HepG2 (cell line): ENCODE data around the gene ISLR. TPM values are rescaled to one million over a fixed set of nuclear protein-coding genes. Genes with fewer than 3 reads are reported as not detected.

Source experiments
- ATAC-seq: fragments of 200-7000 bp; cut with Tn5 transposase; 3 replicates; pipeline ENCODE4 v1.9.1; 2020; ENCODE audit warnings: mild to moderate bottlenecking, moderate library complexity
- BruUV-seq: library from RNA; stranded (reverse); fragments of 400-500 nt; replicated peaks from 2 replicates; lab custom pipeline; 2021; lab: Mats Ljungman, UMichigan
- CTCF ChIA-PET: fragments of 300-600 bp; formaldehyde crosslinking; extraction: SDS; loops from one replicate; lab custom pipeline; 2021; ENCODE audit warnings: low total read pairs, inconsistent platforms, low intra/inter-chr PET ratio; lab: Yijun Ruan, JAX
- POLR2A ChIA-PET: fragments of 350-600 bp; sonication (Branson Sonifier 250); formaldehyde crosslinking; loops from one replicate; lab custom pipeline; 2020; ENCODE audit warnings: antibody characterized with exemption, inconsistent platforms; lab: Yijun Ruan, JAX
- DNase-seq: peaks from one replicate; pipeline ENCODE4 v3.0.0-alpha.2; 2015; ENCODE audit warnings: low spot score
- FAIRE-seq: peaks from 3 replicates; lab custom pipeline; 2011; peaks lifted over from hg19 to GRCh38; lab: Jason Lieb, UNC
- H2AFZ ChIP-seq: one replicate; pipeline ENCODE4 v1.6.1; 2011; ENCODE audit warnings: low read length, inconsistent platforms
- H3K27ac ChIP-seq: fragments of 300-600 bp; 3 replicates; pipeline ENCODE4 v1.8.0; 2011; ENCODE audit warnings: mixed run types, mild to moderate bottlenecking, mixed read lengths, low read length, inconsistent platforms; ENCODE audit not compliant: insufficient read depth; ENCODE audit errors: extremely low read length
- H3K27me3 ChIP-seq, 2 experiments: fragments of 200-600 bp in 1 of 2; 2 replicates in 1 of 2; 3 replicates in 1 of 2; pipeline versions ENCODE4 v1.6.0 to v1.8.0; 2011; ENCODE audit warnings: low read length in 2 of 2, mild to moderate bottlenecking in 2 of 2, moderate library complexity in 2 of 2, inconsistent platforms in 1 of 2; ENCODE audit not compliant: insufficient read depth in 2 of 2, control insufficient read depth in 1 of 2
- H3K36me3 ChIP-seq, 2 experiments: fragments of 200-600 bp in 1 of 2; replicated peaks in 1 of 2; 2 replicates in 1 of 2; 3 replicates in 1 of 2; pipeline versions ENCODE4 v1.5.1 to v1.8.0; 2011; ENCODE audit warnings: low read length in 2 of 2, inconsistent platforms in 1 of 2; ENCODE audit not compliant: insufficient read depth in 2 of 2, control insufficient read depth in 1 of 2
- H3K4me1 ChIP-seq: 2 replicates; pipeline ENCODE4 v1.5.1; 2012; ENCODE audit warnings: low read length, inconsistent platforms; ENCODE audit not compliant: insufficient read depth
- H3K4me2 ChIP-seq: 2 replicates; pipeline ENCODE4 v1.6.0; 2011; ENCODE audit warnings: low read depth, low read length, inconsistent platforms
- H3K4me3 ChIP-seq, 3 experiments: fragments of 200-600 bp in 1 of 3; sonication (generic), shearing (Covaris generic) in 1 of 3; replicated peaks in 1 of 3; 2 replicates each; pipeline ENCODE4 v1.5.1; 2011 to 2016; ENCODE audit warnings: low read length in 3 of 3, inconsistent platforms in 2 of 3, low read depth in 2 of 3, mild to moderate bottlenecking in 2 of 3, control low read depth in 1 of 3, mixed read lengths in 1 of 3; ENCODE audit not compliant: insufficient read depth in 1 of 3
- H3K79me2 ChIP-seq: one replicate; pipeline ENCODE4 v1.6.1; 2011; ENCODE audit warnings: low read length, inconsistent platforms; ENCODE audit not compliant: insufficient read depth
- H3K9ac ChIP-seq: 2 replicates; pipeline ENCODE4 v1.6.0; 2011; ENCODE audit warnings: mild to moderate bottlenecking, low read depth, low read length, inconsistent platforms; ENCODE audit not compliant: insufficient read depth
- H3K9me3 ChIP-seq: 2 replicates; pipeline ENCODE4 v1.5.1; 2012; ENCODE audit warnings: mild to moderate bottlenecking, low read length
- H4K20me1 ChIP-seq: 2 replicates; pipeline ENCODE4 v1.6.0; 2011; ENCODE audit warnings: inconsistent platforms, mild to moderate bottlenecking, low read length, moderate library complexity; ENCODE audit not compliant: insufficient read depth
- NR1H2 ChIP-seq: sonication (generic); formaldehyde crosslinking; IDR thresholded peaks from 2 replicates; pipeline ENCODE4 v1.8.1; 2022; ENCODE audit warnings: low read depth, missing genetic modification reagents, borderline replicate concordance
- NR2F6 ChIP-seq, 2 experiments: IDR thresholded peaks; 2 replicates each; pipeline ENCODE4 v1.6.1; 2016; ENCODE audit warnings: antibody characterized with exemption in 1 of 2, mild to moderate bottlenecking in 1 of 2
- PAXIP1 ChIP-seq: sonication (generic); formaldehyde crosslinking; conservative IDR thresholded peaks from 2 replicates; pipeline ENCODE4 v1.4.0; 2020; ENCODE audit warnings: mild to moderate bottlenecking, missing genetic modification reagents, moderate library complexity
- RCOR2 ChIP-seq: IDR thresholded peaks from 2 replicates; pipeline ENCODE4 v1.6.1; 2016; ENCODE audit warnings: missing biosample characterization, missing genetic modification reagents
- SIX1 ChIP-seq: sonication (generic); formaldehyde crosslinking; IDR thresholded peaks from 2 replicates; pipeline ENCODE4 v1.4.0; 2020; ENCODE audit warnings: missing genetic modification reagents, borderline replicate concordance
- SIX4 ChIP-seq: sonication (generic); formaldehyde crosslinking; IDR thresholded peaks from 2 replicates; pipeline ENCODE4 v1.4.0; 2020; ENCODE audit warnings: missing genetic modification reagents
- TBX2 ChIP-seq: sonication (generic); formaldehyde crosslinking; IDR thresholded peaks from 2 replicates; pipeline ENCODE4 v1.5.0; 2020; ENCODE audit warnings: missing genetic modification reagents, mild to moderate bottlenecking, borderline replicate concordance
- ZBTB37 ChIP-seq: sonication (generic); formaldehyde crosslinking; IDR thresholded peaks from 2 replicates; pipeline ENCODE4 v1.4.0; 2020; ENCODE audit warnings: mild to moderate bottlenecking, missing genetic modification reagents
- ZNF281 ChIP-seq: sonication (generic); formaldehyde crosslinking; IDR thresholded peaks from 2 replicates; pipeline ENCODE4 v1.4.0; 2020; ENCODE audit warnings: missing genetic modification reagents, borderline replicate concordance
- ZNF512B ChIP-seq: sonication (generic); formaldehyde crosslinking; IDR thresholded peaks from 2 replicates; pipeline ENCODE4 v1.5.1; 2020; ENCODE audit warnings: missing genetic modification reagents, mild to moderate bottlenecking, borderline replicate concordance
- ZNF768 ChIP-seq: sonication (generic); formaldehyde crosslinking; IDR thresholded peaks from 2 replicates; pipeline ENCODE4 v1.4.0; 2020; ENCODE audit warnings: missing genetic modification reagents
- ZNF773 ChIP-seq: sonication (generic); formaldehyde crosslinking; IDR thresholded peaks from 2 replicates; pipeline ENCODE4 v1.4.0; 2020; ENCODE audit warnings: missing genetic modification reagents, borderline replicate concordance
- WGBS: methylation state at CpG from one replicate; pipeline ENCODE4 v1.1.6; 2017; ENCODE audit warnings: low lambda C conversion rate; 5-methylcytosine and 5-hydroxymethylcytosine counted together
- in situ Hi-C: cut with HindIII; loops from 2 replicates; pipeline ENCODE4 v1.10.0; 2017; ENCODE audit warnings: low pct_unique_long_range_greater_than_20kb; ENCODE audit not compliant: extremely low pct_ligation_motif_present
- intact Hi-C: fragments of 100-400 bp; cut with micrococcal nuclease; formaldehyde crosslinking; loops from one replicate; pipeline ENCODE4 v1.10.0; 2022; ENCODE audit not compliant: unreplicated experiment
- polyA plus RNA-seq, 8 experiments: library from polyadenylated mRNA; depleted of rRNA in 3 of 8; stranded (reverse) in 7 of 8; unstranded in 1 of 8; fragments of >200 nt; fragmentation: Illumina TruSeq in 4 of 8; extraction: Trizol in 4 of 8; gene quantifications; 2 replicates each; pipeline versions ENCODE4 v1.2.1 to v1.2.3, GENCODE V29; 2011 to 2016; ENCODE audit warnings: low read depth in 4 of 8, missing spikeins in 1 of 8, mixed read lengths in 1 of 8; ENCODE audit not compliant: insufficient read depth in 1 of 8
- total RNA-seq, 5 experiments: library from RNA; depleted of rRNA; stranded (reverse); fragments of >200 nt; fragmentation: Illumina TruSeq; extraction: Trizol; gene quantifications; 2 replicates each; pipeline ENCODE4 v1.2.3, GENCODE V29; 2016; ENCODE audit warnings: low read depth in 1 of 5

Gene ISLR
- total and polyA plus RNA-seq, 2 of the 13 experiments (the other 11 are each of a cell fraction or from before 2014, with no cell fraction given): not detected

- no peaks in the 10 kb centered on the region for H3K79me2 ChIP-seq
- H3K27ac ChIP-seq: no peak overlapping the region
- POLR2A ChIA-PET: no interaction called here
- intact Hi-C loops (no loop called here), in situ Hi-C loops (no loop called here)
- no peaks in the 10 kb centered on the region for H3K36me3 ChIP-seq
- DNase-seq (peak; percentile 60), ATAC-seq (peak; percentile 44), FAIRE-seq (no peak)
- peak overlapping the region; percentile 8 to 46 (median 12); a peak in 4 of 6 replicates for H3K4me3 ChIP-seq
- BruUV-seq: no TSS peak
- H3K9me3 ChIP-seq: no peaks in the 10 kb centered on the region
- H4K20me1 ChIP-seq: 0 out of 2 replicates have a peak, but pooled peaks cover 3% of the 10 kb centered on the region
- peak overlapping the region; percentile 29; the same call in 1 of the 2 replicates for H3K9ac ChIP-seq
- peaks cover 8 to 37% of the 10 kb centered on the region in 2 experiments for H3K27me3 ChIP-seq
- H3K4me2 ChIP-seq: peak overlapping the region; percentile 70
- CTCF ChIA-PET: no interaction called here
- H3K4me1 ChIP-seq: peaks cover 55% of the 10 kb centered on the region
- no peak overlapping the region for H2AFZ ChIP-seq
- 3% methylated on average over 7 of the region's 11 CpGs for WGBS
- TF ChIP-seq ZNF773 (CRISPR knock-in tag): no peak
- TF ChIP-seq SIX4 (CRISPR knock-in tag): 0 out of 2 replicates have a peak, but pooled peaks have one; percentile 33
- peak; percentile 31; the same call in 1 of the 2 replicates for TF ChIP-seq TBX2 (CRISPR knock-in tag)
- TF ChIP-seq RCOR2 (CRISPR knock-in tag): no peak
- peak; percentile 80 for TF ChIP-seq ZNF281
- 0 out of 2 replicates have a peak, but pooled peaks have one; percentile 19 for TF ChIP-seq SIX1 (CRISPR knock-in tag)
- TF ChIP-seq ZBTB37 (CRISPR knock-in tag): no peak
- no peak for TF ChIP-seq NR1H2 (CRISPR knock-in tag)
- peak; percentile 46; the same call in 1 of the 2 replicates for TF ChIP-seq PAXIP1
- peak; percentile 89 for TF ChIP-seq ZNF768
- no peak for TF ChIP-seq ZNF512B (CRISPR knock-in tag)
- no peak for TF ChIP-seq NR2F6 (IDR thresholded peaks at IDR 0.05)
- 0 out of 2 replicates have a peak, but pooled peaks have one; percentile 31 for TF ChIP-seq NR2F6 (CRISPR knock-in tag; IDR thresholded peaks at IDR 0.05)
These were observed 35.5 kb downstream of the ISLR start for GRCh38 chr15:74208901-74209559.
